ENCODE data around the gene SMTN. TPM values are rescaled to one million over a fixed set of nuclear protein-coding genes. Genes with fewer than 3 reads are reported as not detected.
"Not testable (repeated sequence)": the region's sequence is repeated elsewhere in the genome, so short reads cannot be mapped to it uniquely, and the experiment has no call there.

The SMTN gene
- total RNA-seq, 1 donor from 2014 or later, result 93.6 TPM

- no peak for DNase-seq (ENCODE audit: low read depth, low spot score)
Observed at GRCh38 chr22:31104869-31105268, 23.8 kb downstream of the SMTN start.

GRCh38 chr22:31105282-31105929, 24.3 kb downstream of the SMTN start:
- DNase-seq (ENCODE audit: low read depth, low spot score), result no peak

- DNase-seq (ENCODE audit: low read depth, low spot score), result no peak
Observed at GRCh38 chr22:31106001-31106571, 25.0 kb downstream of the SMTN start.

GRCh38 chr22:31106731-31107177, 25.6 kb downstream of the SMTN start:
- no peak for DNase-seq (ENCODE audit: low read depth, low spot score)

- DNase-seq (ENCODE audit: low read depth, low spot score), result peak; percentile 93
Observed at GRCh38 chr22:31107178-31107893, 26.2 kb downstream of the SMTN start, which contains the start of gene SELENOM. Gene SELENOM (minus strand): TSS chr22:31107568. CDS start chr22:31107505, 63 bp downstream.

GRCh38 chr22:31107894-31108218, 26.7 kb downstream of the SMTN start:
- DNase-seq (ENCODE audit: low read depth, low spot score), result no peak

- not testable (repeated sequence) for DNase-seq (ENCODE audit: low read depth, low spot score)
Observed at GRCh38 chr22:31112547-31113091, 31.5 kb downstream of the SMTN start.

GRCh38 chr22:31118046-31118820, 37.1 kb downstream of the SMTN start:
- no peak for DNase-seq (ENCODE audit: low read depth, low spot score)

GRCh38 chr22:31119026-31119717, 38.1 kb downstream of the SMTN start:
- DNase-seq (ENCODE audit: low read depth, low spot score), result no peak

GRCh38 chr22:31120230-31120629, 39.1 kb downstream of the SMTN start:
- DNase-seq (ENCODE audit: low read depth, low spot score), result no peak

GRCh38 chr22:31120642-31121041, 39.5 kb downstream of the SMTN start:
- DNase-seq (ENCODE audit: low read depth, low spot score), result no peak

GRCh38 chr22:31121403-31121802, 40.3 kb downstream of the SMTN start:
- no peak for DNase-seq (ENCODE audit: low read depth, low spot score)

GRCh38 chr22:31122196-31122531, 41.0 kb downstream of the SMTN start:
- no peak for DNase-seq (ENCODE audit: low read depth, low spot score)

GRCh38 chr22:31122532-31123291, 41.6 kb downstream of the SMTN start, which contains the start of gene INPP5J:
Gene INPP5J (plus strand): TSS chr22:31122966. CDS start chr22:31123015, 49 bp downstream.
- DNase-seq (ENCODE audit: low read depth, low spot score), result no peak

- DNase-seq (ENCODE audit: low read depth, low spot score), result no peak
Observed at GRCh38 chr22:31123292-31123602, 42.1 kb downstream of the SMTN start.

- no peak for DNase-seq (ENCODE audit: low read depth, low spot score)
Observed at GRCh38 chr22:31124290-31124689, 43.2 kb downstream of the SMTN start.

- DNase-seq (ENCODE audit: low read depth, low spot score), result no peak
Observed at GRCh38 chr22:31124811-31125465, 43.8 kb downstream of the SMTN start.

GRCh38 chr22:31125521-31126117, 44.5 kb downstream of the SMTN start:
- DNase-seq (ENCODE audit: low read depth, low spot score), result no peak

GRCh38 chr22:31126128-31126868, 45.2 kb downstream of the SMTN start:
- no peak for DNase-seq (ENCODE audit: low read depth, low spot score)

Measured in pulmonary artery endothelial cell (primary cell).